CD8-positive, alpha-beta memory T cell (primary cell): Measurements from ENCODE around the gene PRKCD. TPM values are rescaled to one million over a fixed set of nuclear protein-coding genes. Genes with fewer than 3 reads are reported as not detected.

Experiments used
- CTCF ChIA-PET: fragments of 350-600 bp; sonication (Branson Sonifier 250); formaldehyde crosslinking; loops from one replicate; lab custom pipeline; 2021; ENCODE audit warnings: antibody characterized with exemption; lab: Charles Lee
- POLR2A ChIA-PET: fragments of 350-600 bp; sonication (Branson Sonifier 250); formaldehyde crosslinking; loops from one replicate; lab custom pipeline; 2021; ENCODE audit warnings: antibody characterized with exemption; lab: Charles Lee
- DNase-seq, 5 donors: peaks; one replicate each; pipeline versions ENCODE4 v3.0.0 to v3.0.0-alpha.2; 2020 to 2022; ENCODE audit warnings: mixed read lengths in 1 of 5
- H3K27ac ChIP-seq: one replicate; pipeline ENCODE4 v1.7.0; 2013; ENCODE audit warnings: low read depth, mild to moderate bottlenecking, low read length, moderate library complexity
- H3K27me3 ChIP-seq: 2 replicates; pipeline ENCODE4 v1.7.0; 2013; ENCODE audit warnings: low read length, mild to moderate bottlenecking; ENCODE audit not compliant: insufficient read depth, poor library complexity, severe bottlenecking
- H3K36me3 ChIP-seq: 2 replicates; pipeline ENCODE4 v1.7.0; 2013; ENCODE audit warnings: mild to moderate bottlenecking, low read length, moderate library complexity; ENCODE audit not compliant: insufficient read depth
- H3K4me1 ChIP-seq: 2 replicates; pipeline ENCODE4 v1.7.0; 2013; ENCODE audit warnings: mild to moderate bottlenecking, low read length, moderate library complexity; ENCODE audit not compliant: insufficient read depth
- H3K4me3 ChIP-seq: 2 replicates; pipeline ENCODE4 v1.7.0; 2013; ENCODE audit warnings: mild to moderate bottlenecking, low read length
- H3K9me3 ChIP-seq: 2 replicates; pipeline ENCODE4 v1.7.0; 2013; ENCODE audit warnings: mild to moderate bottlenecking, low read length
- H3K27ac Mint-ChIP-seq, 8 donors: one replicate each; pipeline ENCODE4 v1.8.0; 2020 to 2021; ENCODE audit warnings: mixed read lengths in 8 of 8, mild to moderate bottlenecking in 6 of 8, inconsistent platforms in 3 of 8, moderate library complexity in 3 of 8
- H3K27me3 Mint-ChIP-seq, 2 donors: one replicate each; pipeline ENCODE4 v1.8.0; 2020 to 2021; ENCODE audit warnings: mixed read lengths in 2 of 2, mild to moderate bottlenecking in 1 of 2, moderate library complexity in 1 of 2
- H3K36me3 Mint-ChIP-seq, 3 donors: one replicate each; pipeline ENCODE4 v1.8.0; 2020 to 2021; ENCODE audit warnings: mixed read lengths in 3 of 3, inconsistent platforms in 1 of 3, mild to moderate bottlenecking in 1 of 3
- H3K4me1 Mint-ChIP-seq, 3 donors: one replicate each; pipeline ENCODE4 v1.8.0; 2020 to 2021; ENCODE audit warnings: mixed read lengths in 3 of 3, inconsistent platforms in 1 of 3, mild to moderate bottlenecking in 1 of 3
- H3K4me3 Mint-ChIP-seq, 7 donors: one replicate each; pipeline ENCODE4 v1.8.0; 2020 to 2021; ENCODE audit warnings: mixed read lengths in 7 of 7, mild to moderate bottlenecking in 6 of 7, moderate library complexity in 4 of 7, inconsistent platforms in 2 of 7
- H3K9me3 Mint-ChIP-seq, 5 donors: one replicate each; pipeline ENCODE4 v1.8.0; 2020 to 2022; ENCODE audit warnings: mixed read lengths in 5 of 5, mild to moderate bottlenecking in 3 of 5, moderate library complexity in 2 of 5, inconsistent platforms in 1 of 5
- polyA plus RNA-seq: library from polyadenylated mRNA; unstranded; fragments of 300-500 nt; fragmentation: Illumina TruSeq; gene quantifications from one replicate; pipeline ENCODE4 v1.2.3, GENCODE V29; 2021
- total RNA-seq, 2 experiments: library from RNA; stranded (reverse); gene quantifications; one replicate each; pipeline ENCODE4 v1.2.3, GENCODE V29; 2021

The PRKCD gene
- total and polyA plus RNA-seq, 3 experiments from 2014 or later = 27.2 to 27.3 (median 27.3) TPM

DNA sequence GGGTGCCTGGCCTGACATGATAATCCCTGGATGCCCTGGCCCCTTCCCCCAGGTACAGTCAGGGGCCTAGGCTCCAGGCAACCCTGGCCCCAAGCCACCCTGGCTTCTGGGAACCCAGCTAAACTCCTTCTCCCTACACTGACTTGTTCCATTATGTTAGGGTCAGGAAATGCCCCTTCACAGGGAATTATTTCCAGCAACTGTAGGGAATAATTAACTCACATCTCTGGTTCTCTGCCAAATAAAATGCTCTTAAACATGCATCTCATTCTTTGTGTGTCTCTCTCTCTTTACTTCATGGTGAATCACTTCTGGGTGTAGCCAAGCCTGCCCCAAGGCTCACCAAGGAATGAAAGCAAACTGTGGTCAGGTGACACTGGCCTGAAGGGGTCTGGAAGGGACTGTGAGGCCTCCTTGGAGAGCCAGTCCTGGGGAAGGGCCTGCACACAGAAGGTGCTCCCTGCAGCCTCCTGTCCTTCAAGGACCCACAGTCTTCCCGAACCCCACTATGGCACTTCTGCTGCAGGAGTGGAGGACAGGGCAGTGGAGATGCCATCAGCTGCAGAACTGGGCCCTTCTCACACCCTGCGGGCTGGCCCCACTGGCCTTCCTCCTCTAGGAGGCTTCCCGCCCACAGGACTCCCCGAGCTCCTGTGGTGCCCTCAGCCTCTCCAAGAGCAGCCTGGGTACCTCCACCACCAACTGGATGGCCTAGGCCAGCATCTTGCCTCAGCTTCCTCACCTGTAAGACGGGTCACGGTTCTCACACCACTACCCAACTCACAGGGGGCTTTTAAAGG lies 77.2 kb downstream of the PRKCD start:
- Histone ChIP-seq H3K27me3 (no peaks in the 10 kb centered on the region), H3K36me3 (peaks cover 28% of the 10 kb centered on the region), H3K4me3 (no peak overlapping the region), H3K4me1 (no peaks in the 10 kb centered on the region), H3K27ac (no peak overlapping the region), H3K9me3 (no peaks in the 10 kb centered on the region)
- no peak for DNase-seq
- ChIA-PET CTCF (interaction anchor here (1.4 kb wide), 1 partner anchor 10 kb away, joined by 4 read pairs; no protein-coding TSS in a partner anchor), POLR2A (no interaction called here)
- no peak overlapping the region for H3K4me3 Mint-ChIP-seq
- peaks cover 1 to 2% (median 2%) of the 10 kb centered on the region in 3 donors for H3K4me1 Mint-ChIP-seq
- no peaks in the 10 kb centered on the region for H3K9me3 Mint-ChIP-seq
- H3K27ac Mint-ChIP-seq = no peak overlapping the region
- H3K36me3 Mint-ChIP-seq = peaks cover 0 to 75% (median 12%) of the 10 kb centered on the region in 3 donors
- no peaks in the 10 kb centered on the region for H3K27me3 Mint-ChIP-seq

DNA sequence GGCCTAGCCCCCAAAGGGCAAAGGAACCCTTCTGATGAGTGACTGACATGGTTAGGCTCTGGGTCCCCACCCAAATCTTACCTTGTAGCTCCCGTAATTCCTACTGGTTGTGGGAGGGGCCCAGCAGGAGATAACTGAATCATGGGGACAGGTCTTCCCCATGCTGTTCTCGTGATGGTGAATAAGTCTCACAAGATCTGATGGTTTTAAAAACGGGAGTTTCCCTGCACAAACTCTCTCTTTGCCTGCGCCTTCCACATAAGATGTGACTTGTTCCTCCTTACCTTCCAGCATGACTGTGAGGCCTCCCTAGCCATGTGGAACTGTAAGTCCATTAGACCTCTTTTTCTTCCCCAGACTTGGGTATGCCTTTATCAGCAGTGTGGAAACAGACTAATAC lies 77.9 kb downstream of the PRKCD start:
- Mint-ChIP-seq H3K27me3 (no peaks in the 10 kb centered on the region), H3K9me3 (no peaks in the 10 kb centered on the region), H3K4me1 (peaks cover 6 to 8% (median 8%) of the 10 kb centered on the region in 3 donors), H3K36me3 (peaks cover 0 to 73% (median 9%) of the 10 kb centered on the region in 3 donors), H3K27ac (peak overlapping the region in 1 of 8 donors; percentile 80), H3K4me3 (no peak overlapping the region)
- peaks cover 28% of the 10 kb centered on the region for H3K36me3 ChIP-seq
- H3K27ac ChIP-seq = no peak overlapping the region
- no peak overlapping the region for H3K4me3 ChIP-seq
- H3K27me3 ChIP-seq = no peaks in the 10 kb centered on the region
- no peaks in the 10 kb centered on the region for H3K9me3 ChIP-seq
- H3K4me1 ChIP-seq = no peaks in the 10 kb centered on the region
- ChIA-PET CTCF (no interaction called here), POLR2A (no interaction called here)
- DNase-seq = no peak

DNA sequence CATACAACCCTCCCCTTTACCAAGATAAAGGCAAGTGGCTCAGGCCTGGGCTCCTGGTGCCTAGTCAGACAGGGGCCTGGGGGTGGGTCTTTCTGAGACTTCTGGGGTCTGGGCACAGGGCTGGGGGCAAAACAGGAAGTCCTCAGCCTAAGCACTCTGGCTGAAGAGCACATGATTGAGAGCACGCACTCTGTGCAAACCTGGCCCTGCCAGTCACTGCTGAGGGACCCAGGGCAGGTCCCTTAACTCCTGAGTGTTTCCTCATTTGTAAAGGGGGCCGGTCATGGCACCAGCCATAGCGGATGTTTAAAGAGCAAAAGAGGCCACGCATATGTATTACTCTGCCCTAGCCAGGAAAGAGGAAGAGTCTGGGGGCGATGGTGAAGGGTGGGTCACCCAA lies 78.8 kb downstream of the PRKCD start:
- CTCF ChIA-PET = no interaction called here
- POLR2A ChIA-PET = no interaction called here
- Histone ChIP-seq H3K4me3 (no peak overlapping the region), H3K27ac (no peak overlapping the region), H3K4me1 (no peaks in the 10 kb centered on the region), H3K27me3 (no peaks in the 10 kb centered on the region), H3K36me3 (peaks cover 28% of the 10 kb centered on the region), H3K9me3 (no peaks in the 10 kb centered on the region)
- Mint-ChIP-seq H3K4me3 (no peak overlapping the region), H3K9me3 (no peaks in the 10 kb centered on the region), H3K36me3 (peaks cover 0 to 64% (median 9%) of the 10 kb centered on the region in 3 donors), H3K4me1 (peaks cover 6 to 14% (median 8%) of the 10 kb centered on the region in 3 donors), H3K27ac (peak overlapping the region in 2 of 8 donors; percentile 38 to 54), H3K27me3 (no peaks in the 10 kb centered on the region)
- no peak for DNase-seq

- Histone ChIP-seq H3K27me3 (no peaks in the 10 kb centered on the region), H3K4me1 (no peaks in the 10 kb centered on the region), H3K27ac (no peak overlapping the region), H3K9me3 (no peaks in the 10 kb centered on the region), H3K36me3 (peaks cover 28% of the 10 kb centered on the region), H3K4me3 (no peak overlapping the region)
- no peaks in the 10 kb centered on the region for H3K9me3 Mint-ChIP-seq
- H3K4me1 Mint-ChIP-seq = peaks cover 7 to 18% (median 15%) of the 10 kb centered on the region in 3 donors
- H3K27ac Mint-ChIP-seq = no peak overlapping the region
- CTCF ChIA-PET = interaction anchor here (0.9 kb wide), 1 partner anchor 21 kb away, joined by 3 read pairs; no protein-coding TSS in a partner anchor
- no peak for DNase-seq
- H3K4me3 Mint-ChIP-seq = no peak overlapping the region
- POLR2A ChIA-PET = interaction anchor here (0.5 kb wide), 1 partner anchor 43 kb away, joined by 4 read pairs; no protein-coding TSS in a partner anchor
- H3K36me3 Mint-ChIP-seq = peaks cover 0 to 60% (median 9%) of the 10 kb centered on the region in 3 donors
- no peaks in the 10 kb centered on the region for H3K27me3 Mint-ChIP-seq
Observed at GRCh38 chr3:53240989-53241972, 80.3 kb downstream of the PRKCD start.

GRCh38 chr3:53242155-53242554 lies 81.1 kb downstream of the PRKCD start:
- H3K36me3 ChIP-seq = peaks cover 23% of the 10 kb centered on the region

More at GRCh38 chr3:53242155-53242554, 81.1 kb downstream of the PRKCD start:
- H3K4me3 ChIP-seq = no peak overlapping the region
- Mint-ChIP-seq H3K4me1 (peaks cover 9 to 22% (median 21%) of the 10 kb centered on the region in 3 donors), H3K27ac (peak overlapping the region in 2 of 8 donors; percentile 12 to 73), H3K36me3 (peaks cover 0 to 57% (median 11%) of the 10 kb centered on the region in 3 donors), H3K4me3 (no peak overlapping the region), H3K27me3 (no peaks in the 10 kb centered on the region), H3K9me3 (no peaks in the 10 kb centered on the region)
- no peaks in the 10 kb centered on the region for H3K9me3 ChIP-seq
- DNase-seq = no peak
- ChIA-PET CTCF (interaction anchor here (0.9 kb wide), 1 partner anchor 22 kb away, joined by 3 read pairs; no protein-coding TSS in a partner anchor), POLR2A (interaction anchor here (0.5 kb wide), 1 partner anchor 43 kb away, joined by 4 read pairs; no protein-coding TSS in a partner anchor)
- no peak overlapping the region for H3K27ac ChIP-seq
- no peaks in the 10 kb centered on the region for H3K27me3 ChIP-seq
- no peaks in the 10 kb centered on the region for H3K4me1 ChIP-seq

Other genes with a start within 250 kb of the PRKCD start
- 10 to 100 TPM; 18.3 to 21.0 TPM for gene SFMBT1, start 115.1 kb upstream of the PRKCD start, total RNA-seq
- gene SFMBT1, start 115.1 kb upstream of the PRKCD start, polyA plus RNA-seq = 17.0 TPM
- gene RFT1, start 30.8 kb upstream of the PRKCD start, total RNA-seq = 10 to 100 TPM; 52.7 to 58.5 TPM
- gene RFT1, start 30.8 kb upstream of the PRKCD start, polyA plus RNA-seq = 31.3 TPM
- 100 to 1,000 TPM; 173 to 182 TPM for gene TKT, start 94.8 kb downstream of the PRKCD start, total RNA-seq
- 59.3 TPM for gene TKT, start 94.8 kb downstream of the PRKCD start, polyA plus RNA-seq
- 10 to 100 TPM; 40.1 to 40.2 TPM for gene DCP1A, start 186.3 kb downstream of the PRKCD start, total RNA-seq
- gene DCP1A, start 186.3 kb downstream of the PRKCD start, polyA plus RNA-seq = 82.4 TPM